Endothelial cell of umbilical vein (primary cell): Measurements from ENCODE around the gene RNF213. TPM values are rescaled to one million over a fixed set of nuclear protein-coding genes. Genes with fewer than 3 reads are reported as not detected.

Experiments used
- BruUV-seq: library from RNA; stranded (reverse); fragments of 400-500 nt; replicated peaks from 2 replicates; lab custom pipeline; 2021; lab: Mats Ljungman, UMichigan
- CTCF ChIA-PET: fragments of 300-600, 350-600 bp; sonication (Branson Sonifier 250); formaldehyde crosslinking; loops from one replicate; lab custom pipeline; 2021; ENCODE audit warnings: antibody characterized with exemption, inconsistent platforms; lab: Charles Lee
- POLR2A ChIA-PET: fragments of 300-600, 350-600 bp; sonication (Branson Sonifier 250); formaldehyde crosslinking; loops from one replicate; lab custom pipeline; 2021; ENCODE audit warnings: antibody characterized with exemption, inconsistent platforms; lab: Charles Lee
- DNase-seq: peaks from one replicate; pipeline ENCODE4 v3.0.0-alpha.2; 2011; ENCODE audit warnings: low read depth, low spot score
- FAIRE-seq: peaks from 2 replicates; lab custom pipeline; 2011; peaks lifted over from hg19 to GRCh38; lab: Jason Lieb, UNC
- H2AFZ ChIP-seq: 2 replicates; pipeline ENCODE4 v1.6.0; 2012; ENCODE audit warnings: low read depth, low read length, control low read depth, inconsistent platforms
- H3K27ac ChIP-seq: 2 replicates; pipeline ENCODE4 v1.5.1; 2011; ENCODE audit warnings: low read depth, mild to moderate bottlenecking, control low read depth, low read length, moderate library complexity; ENCODE audit not compliant: insufficient read depth
- H3K27me3 ChIP-seq, 2 experiments: 2 replicates each; pipeline versions ENCODE4 v1.6.0 to v1.6.1; 2011; ENCODE audit warnings: low read length in 2 of 2, mixed read lengths in 1 of 2; ENCODE audit not compliant: control insufficient read depth in 2 of 2, insufficient read depth in 2 of 2
- H3K36me3 ChIP-seq, 2 experiments: 2 replicates in 1 of 2; 3 replicates in 1 of 2; pipeline ENCODE4 v1.5.1; 2011; ENCODE audit warnings: low read length in 2 of 2, mild to moderate bottlenecking in 1 of 2, moderate library complexity in 1 of 2; ENCODE audit not compliant: control insufficient read depth in 2 of 2, insufficient read depth in 2 of 2; ENCODE audit errors: extremely low read depth in 1 of 2
- H3K4me1 ChIP-seq: 3 replicates; pipeline ENCODE4 v1.5.1; 2011; ENCODE audit warnings: mild to moderate bottlenecking, low read length; ENCODE audit not compliant: control insufficient read depth, insufficient read depth; ENCODE audit errors: extremely low read depth
- H3K4me2 ChIP-seq: 2 replicates; pipeline ENCODE4 v1.6.1; 2011; ENCODE audit warnings: low read length, control low read depth, mixed read lengths; ENCODE audit not compliant: insufficient read depth
- H3K4me3 ChIP-seq, 3 experiments: fragments of 200-600 bp in 1 of 3; sonication (generic), shearing (Covaris generic) in 1 of 3; replicated peaks in 1 of 3; 2 replicates each; pipeline ENCODE4 v1.5.1; 2011 to 2016; ENCODE audit warnings: control low read depth in 3 of 3, low read length in 3 of 3, mild to moderate bottlenecking in 2 of 3, inconsistent platforms in 1 of 3, low read depth in 1 of 3, moderate library complexity in 1 of 3; ENCODE audit not compliant: insufficient read depth in 1 of 3
- H3K79me2 ChIP-seq: 2 replicates; pipeline ENCODE4 v1.6.0; 2012; ENCODE audit warnings: low read length, inconsistent platforms; ENCODE audit not compliant: control insufficient read depth, insufficient read depth
- H3K9ac ChIP-seq: replicated peaks from 2 replicates; pipeline ENCODE3; 2011; ENCODE audit warnings: low read length, control low read depth; ENCODE audit not compliant: insufficient read depth; ENCODE audit errors: extremely low read depth
- H3K9me1 ChIP-seq: replicated peaks from 3 replicates; pipeline ENCODE4 v1.6.0; 2011; ENCODE audit warnings: mild to moderate bottlenecking, low read length; ENCODE audit not compliant: control insufficient read depth, insufficient read depth; ENCODE audit errors: extremely low read depth
- H3K9me3 ChIP-seq: replicated peaks from 2 replicates; pipeline ENCODE4 v1.5.1; 2012; ENCODE audit warnings: low read length, inconsistent platforms; ENCODE audit not compliant: control insufficient read depth, insufficient read depth
- H4K20me1 ChIP-seq: replicated peaks from 2 replicates; pipeline ENCODE3; 2011; ENCODE audit warnings: mild to moderate bottlenecking, low read length; ENCODE audit not compliant: control insufficient read depth, insufficient read depth; ENCODE audit errors: extremely low read depth
- EZH2 ChIP-seq: IDR thresholded peaks from 2 replicates; pipeline ENCODE4 v1.6.1; 2012; ENCODE audit warnings: borderline replicate concordance, low read depth, mild to moderate bottlenecking, moderate library complexity, low read length, inconsistent platforms; ENCODE audit not compliant: severe bottlenecking
- FOS ChIP-seq: IDR thresholded peaks from 2 replicates; pipeline ENCODE4 v1.6.1; 2011; ENCODE audit warnings: mild to moderate bottlenecking, low read length, moderate library complexity, borderline replicate concordance; ENCODE audit not compliant: insufficient read depth
- GATA2 ChIP-seq: IDR thresholded peaks from 2 replicates; pipeline ENCODE4 v1.7.0; 2011; ENCODE audit warnings: low read depth, mild to moderate bottlenecking, moderate library complexity, mixed read lengths, low read length; ENCODE audit not compliant: insufficient read length, insufficient read depth
- JUN ChIP-seq: IDR thresholded peaks from 2 replicates; pipeline ENCODE4 v1.6.1; 2011; ENCODE audit warnings: borderline replicate concordance, low read depth; ENCODE audit not compliant: insufficient read length, insufficient read depth
- MAX ChIP-seq: IDR thresholded peaks from 2 replicates; pipeline ENCODE4 v1.6.1; 2011; ENCODE audit not compliant: insufficient read depth, insufficient read length
- MYC ChIP-seq: IDR thresholded peaks from one replicate; pipeline ENCODE4 v1.6.1; 2011; ENCODE audit warnings: mild to moderate bottlenecking, low read depth, low read length
- POLR2A ChIP-seq: IDR thresholded peaks from 2 replicates; pipeline ENCODE4 v1.6.1; 2012; ENCODE audit warnings: low read depth, mild to moderate bottlenecking, control low read depth, low read length
- POLR2AphosphoS5 ChIP-seq: IDR thresholded peaks from 2 replicates; pipeline ENCODE4 v1.6.1; 2012; ENCODE audit warnings: low read depth, mild to moderate bottlenecking, control low read depth, low read length, moderate library complexity; ENCODE audit not compliant: insufficient read depth
- dilution Hi-C: fragments of 300-500 bp; cut with MboI; formaldehyde crosslinking; loops from one replicate; pipeline ENCODE4 v1.15.0; 2019; ENCODE audit warnings: low sequenced_read_pairs; ENCODE audit not compliant: extremely low pct_ligation_motif_present
- intact Hi-C: fragments of 100-400 bp; cut with micrococcal nuclease; formaldehyde crosslinking; loops from one replicate; pipeline ENCODE4 v1.10.0; 2022
- polyA plus RNA-seq, 4 experiments: library from polyadenylated mRNA; depleted of rRNA in 3 of 4; stranded (reverse) in 3 of 4; unstranded in 1 of 4; fragments of >200 nt; gene quantifications; 2 replicates each; pipeline versions ENCODE4 v1.2.1 to v1.2.3, GENCODE V29; 2011 to 2012; ENCODE audit warnings: missing spikeins in 1 of 4
- total RNA-seq: library from RNA; stranded (reverse); gene quantifications from 2 replicates; pipeline ENCODE4 v1.2.3, GENCODE V29; 2021
- TF ChIP-seq, protein P1 (sequence below), 2 donors: IDR thresholded peaks; 1 replicate in 1 of 2; 2 replicates in 1 of 2; pipeline ENCODE4 v1.5.1; 2011; ENCODE audit warnings: low read length in 2 of 2, mild to moderate bottlenecking in 2 of 2, moderate library complexity in 2 of 2, control low read depth in 1 of 2, inconsistent platforms in 1 of 2, low read depth in 1 of 2; ENCODE audit not compliant: insufficient read depth in 1 of 2; ENCODE audit errors: extremely low read depth in 1 of 2

The RNF213 gene
- total and polyA plus RNA-seq, 2 donors (not counting 3 experiments of a cell fraction or from before 2014, with no cell fraction given), result 36.5 to 116 TPM

GRCh38 chr17:80331820-80332219, 71.2 kb downstream of the RNF213 start:
- TF ChIP-seq MAX (no peak), FOS (no peak), POLR2AphosphoS5 (no peak), POLR2A (no peak), JUN (no peak), GATA2 (no peak), EZH2 (no peak), MYC (no peak)
- TF ChIP-seq, protein P1, sequence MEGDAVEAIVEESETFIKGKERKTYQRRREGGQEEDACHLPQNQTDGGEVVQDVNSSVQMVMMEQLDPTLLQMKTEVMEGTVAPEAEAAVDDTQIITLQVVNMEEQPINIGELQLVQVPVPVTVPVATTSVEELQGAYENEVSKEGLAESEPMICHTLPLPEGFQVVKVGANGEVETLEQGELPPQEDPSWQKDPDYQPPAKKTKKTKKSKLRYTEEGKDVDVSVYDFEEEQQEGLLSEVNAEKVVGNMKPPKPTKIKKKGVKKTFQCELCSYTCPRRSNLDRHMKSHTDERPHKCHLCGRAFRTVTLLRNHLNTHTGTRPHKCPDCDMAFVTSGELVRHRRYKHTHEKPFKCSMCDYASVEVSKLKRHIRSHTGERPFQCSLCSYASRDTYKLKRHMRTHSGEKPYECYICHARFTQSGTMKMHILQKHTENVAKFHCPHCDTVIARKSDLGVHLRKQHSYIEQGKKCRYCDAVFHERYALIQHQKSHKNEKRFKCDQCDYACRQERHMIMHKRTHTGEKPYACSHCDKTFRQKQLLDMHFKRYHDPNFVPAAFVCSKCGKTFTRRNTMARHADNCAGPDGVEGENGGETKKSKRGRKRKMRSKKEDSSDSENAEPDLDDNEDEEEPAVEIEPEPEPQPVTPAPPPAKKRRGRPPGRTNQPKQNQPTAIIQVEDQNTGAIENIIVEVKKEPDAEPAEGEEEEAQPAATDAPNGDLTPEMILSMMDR (IDR thresholded peaks at IDR 0.05; ENCODE audit: extremely low read depth in 1 of 2, insufficient read depth in 1 of 2, low read depth in 1 of 2, low read length in 2 of 2), result no peak
- no peak overlapping the region for H2AFZ ChIP-seq
- peaks cover 13% of the 10 kb centered on the region for H3K4me1 ChIP-seq
- DNase-seq, result no peak
- no peaks in the 10 kb centered on the region for H4K20me1 ChIP-seq
- POLR2A ChIA-PET, result no interaction called here
- H3K4me2 ChIP-seq, result no peak overlapping the region
- CTCF ChIA-PET, result interaction anchor here (1.1 to 1.4 kb wide), 2 partner anchors 30 to 136 kb away, joined by 3 to 4 read pairs; no protein-coding TSS in a partner anchor
- peaks cover 22 to 35% of the 10 kb centered on the region in 2 experiments for H3K36me3 ChIP-seq
- FAIRE-seq, result no peak
- intact Hi-C loops, result no loop called here
- H3K9ac ChIP-seq, result no peak overlapping the region
- dilution Hi-C loops, result no loop called here
- no peaks in the 10 kb centered on the region for H3K9me1 ChIP-seq
- H3K27me3 ChIP-seq, result no peaks in the 10 kb centered on the region
- BruUV-seq, result no TSS peak
- no peaks in the 10 kb centered on the region for H3K79me2 ChIP-seq
- H3K9me3 ChIP-seq, result no peaks in the 10 kb centered on the region
- no peak overlapping the region for H3K4me3 ChIP-seq
- H3K27ac ChIP-seq, result no peak overlapping the region
